GM12872 (cell line): ENCODE measurements around the gene GNAI2.
A peak's percentile ranks its signal among the peaks of the same experiment; 100 is the strongest.

Experiments used
- TF ChIP-seq, protein P1 (sequence below): IDR thresholded peaks from 3 replicates; pipeline ENCODE4 v1.5.1; 2011; ENCODE audit warnings: low read depth, mild to moderate bottlenecking, low read length, moderate library complexity; ENCODE audit not compliant: insufficient read depth

Gene GNAI2

DNA sequence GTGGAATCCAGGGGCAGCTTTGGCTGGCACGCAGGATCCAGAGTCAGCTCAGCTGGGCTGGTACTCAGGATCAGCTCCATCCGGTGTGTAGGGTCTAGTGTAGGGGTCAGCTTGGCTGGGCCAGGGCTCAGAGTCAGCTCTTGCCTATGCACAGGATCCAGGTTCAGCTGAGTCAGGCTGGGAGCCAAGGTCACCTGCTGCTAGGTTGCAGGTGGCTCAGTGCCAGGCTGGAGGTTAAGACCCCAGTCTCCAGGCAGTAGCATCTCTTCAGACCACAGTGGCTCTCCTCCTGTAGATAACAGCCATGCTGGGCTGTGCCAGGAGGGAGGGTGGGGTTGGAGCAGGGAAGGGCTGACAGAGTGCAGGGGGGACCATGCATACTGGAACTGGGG is 61.4 kb downstream of the GNAI2 start:
- TF ChIP-seq, protein P1, sequence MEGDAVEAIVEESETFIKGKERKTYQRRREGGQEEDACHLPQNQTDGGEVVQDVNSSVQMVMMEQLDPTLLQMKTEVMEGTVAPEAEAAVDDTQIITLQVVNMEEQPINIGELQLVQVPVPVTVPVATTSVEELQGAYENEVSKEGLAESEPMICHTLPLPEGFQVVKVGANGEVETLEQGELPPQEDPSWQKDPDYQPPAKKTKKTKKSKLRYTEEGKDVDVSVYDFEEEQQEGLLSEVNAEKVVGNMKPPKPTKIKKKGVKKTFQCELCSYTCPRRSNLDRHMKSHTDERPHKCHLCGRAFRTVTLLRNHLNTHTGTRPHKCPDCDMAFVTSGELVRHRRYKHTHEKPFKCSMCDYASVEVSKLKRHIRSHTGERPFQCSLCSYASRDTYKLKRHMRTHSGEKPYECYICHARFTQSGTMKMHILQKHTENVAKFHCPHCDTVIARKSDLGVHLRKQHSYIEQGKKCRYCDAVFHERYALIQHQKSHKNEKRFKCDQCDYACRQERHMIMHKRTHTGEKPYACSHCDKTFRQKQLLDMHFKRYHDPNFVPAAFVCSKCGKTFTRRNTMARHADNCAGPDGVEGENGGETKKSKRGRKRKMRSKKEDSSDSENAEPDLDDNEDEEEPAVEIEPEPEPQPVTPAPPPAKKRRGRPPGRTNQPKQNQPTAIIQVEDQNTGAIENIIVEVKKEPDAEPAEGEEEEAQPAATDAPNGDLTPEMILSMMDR = no peak

DNA sequence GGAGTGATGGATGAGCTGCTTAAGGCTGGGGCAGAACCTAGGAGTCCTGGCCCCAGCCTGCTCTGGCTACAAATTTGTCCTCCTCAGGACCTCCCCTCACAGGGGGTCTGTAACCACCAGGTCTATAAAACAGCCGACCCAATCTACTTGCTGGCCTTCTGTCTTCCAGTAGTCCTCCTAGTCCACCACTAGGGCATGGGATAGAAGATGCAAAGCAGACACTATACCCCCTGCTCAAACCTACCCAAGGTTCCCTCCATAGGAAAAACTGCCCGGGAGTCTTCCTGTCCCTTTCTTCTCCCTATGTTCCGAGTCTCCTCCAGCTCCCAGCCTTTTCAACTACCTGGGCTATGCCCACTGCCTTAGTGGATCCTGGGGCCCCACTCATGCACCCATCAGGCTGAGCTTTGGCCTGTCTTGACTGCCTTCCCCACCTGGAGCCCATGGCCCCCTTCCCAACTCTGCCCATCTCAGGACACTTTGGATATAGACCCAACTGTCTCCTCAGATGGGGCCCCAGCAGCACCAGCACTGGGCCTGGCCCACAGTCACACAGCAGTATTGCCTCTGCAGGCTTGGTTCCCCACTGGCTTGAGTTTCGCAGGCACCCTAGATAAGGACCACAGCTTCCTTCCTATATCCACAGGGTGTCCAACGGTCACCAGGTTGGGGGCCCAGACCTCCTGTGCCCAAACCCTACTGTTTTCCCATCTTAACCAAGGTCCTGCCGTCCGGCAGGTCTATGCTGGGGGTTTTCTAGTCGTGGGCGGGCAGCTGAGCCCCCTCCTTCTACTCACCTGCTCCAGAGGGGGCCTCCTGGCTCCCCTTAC is 62.1 kb downstream of the GNAI2 start:
- TF ChIP-seq, protein P1 = peak; percentile 26; the same call in 1 of the 3 replicates

DNA sequence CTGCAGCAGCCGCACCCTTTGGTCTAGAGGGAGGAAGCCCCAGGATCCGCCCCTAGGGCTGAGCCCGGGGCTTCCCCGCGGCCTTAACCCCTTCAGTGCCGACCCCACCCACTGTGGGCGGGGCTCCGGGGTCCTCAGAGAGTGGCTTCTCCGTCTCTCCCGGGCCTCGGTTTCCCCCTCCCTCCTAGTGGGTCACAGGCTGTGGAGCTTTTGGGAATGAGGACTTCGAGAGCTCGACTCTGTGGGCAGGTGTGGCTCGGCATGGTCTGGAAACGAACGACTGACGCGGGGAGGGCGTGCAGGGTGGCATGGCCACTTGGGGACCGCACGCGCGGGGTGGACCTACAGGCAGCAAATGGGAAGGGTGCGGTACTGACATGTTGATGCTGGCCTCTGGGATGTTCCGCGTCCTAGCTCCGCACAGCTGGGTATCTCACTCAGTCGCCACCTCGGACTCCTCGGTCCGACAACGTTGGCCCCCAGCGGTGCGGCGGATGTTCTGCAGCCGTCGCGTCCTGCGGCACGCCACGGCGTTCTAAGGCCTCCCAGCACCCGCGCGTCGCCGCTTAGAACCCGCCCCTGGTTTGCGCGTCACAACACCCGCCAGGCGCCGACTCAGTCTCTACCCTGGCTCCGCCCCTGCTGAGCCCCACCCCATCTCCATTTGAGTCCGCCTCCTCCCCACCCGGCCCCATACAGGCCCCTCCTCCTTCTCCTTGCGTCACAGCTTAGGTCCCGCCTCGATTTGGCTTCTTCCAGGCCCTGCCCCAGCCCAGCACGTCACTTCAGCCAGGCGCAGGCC is 63.0 kb downstream of the GNAI2 start, which contains the start of the genes HYAL3 and NAA80:
Gene HYAL3, minus strand, starts transcription at position 570 of the 802 bp plus-strand sequence. CDS start 3,803 bp downstream, outside the sequence.
Gene NAA80, minus strand, starts transcription at position 570 of the 802 bp plus-strand sequence. CDS start 1,942 bp downstream, outside the sequence.
- TF ChIP-seq, protein P1 = peak; percentile 60

- TF ChIP-seq, protein P1 = no peak
Observed at GRCh38 chr3:50299638-50299928, 63.6 kb downstream of the GNAI2 start.

- TF ChIP-seq, protein P1 = no peak
Observed at GRCh38 chr3:50299929-50300680, 64.1 kb downstream of the GNAI2 start.

DNA sequence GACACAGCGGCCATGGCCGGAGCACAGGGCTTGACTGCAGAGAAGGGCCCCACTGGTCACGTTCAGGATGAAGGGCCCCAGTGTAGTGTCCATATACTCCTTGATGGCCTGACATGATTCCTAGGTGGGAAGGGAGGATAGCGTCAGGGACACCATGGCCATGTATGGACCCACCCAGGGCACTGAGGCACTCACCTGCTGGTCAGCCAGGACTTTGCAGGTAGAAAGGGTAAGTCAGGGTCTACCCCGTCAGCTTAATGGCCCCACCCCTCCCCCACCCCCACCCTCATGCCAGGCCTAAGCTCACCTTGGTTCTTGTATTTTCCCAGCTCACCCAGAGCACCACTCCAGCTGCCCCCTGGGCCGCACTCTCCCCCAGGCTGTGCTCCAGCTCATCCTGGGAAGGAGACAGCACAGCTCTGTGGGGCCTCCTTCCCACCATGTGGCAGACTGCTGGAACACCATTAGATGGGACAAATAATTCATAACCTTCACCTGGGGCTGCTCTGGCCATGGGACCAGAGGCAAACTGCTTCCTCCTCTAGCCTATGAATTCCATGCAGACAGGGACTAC is 64.8 kb downstream of the GNAI2 start:
- TF ChIP-seq, protein P1 = no peak
